GM23338 (cell line): ENCODE results near the gene ANKRD1. TPM values are rescaled to one million over a fixed set of nuclear protein-coding genes. Genes with fewer than 3 reads are reported as not detected.

Source experiments
- ATAC-seq: fragments of 200-7000 bp; cut with Tn5 transposase; 3 replicates; pipeline ENCODE4 v1.9.1; 2020
- DNase-seq: peaks from one replicate; pipeline ENCODE4 v3.0.0-alpha.2; 2015; ENCODE audit warnings: low spot score
- H2AFZ ChIP-seq: fragments of 200-600 bp; sonication (generic); 2 replicates; pipeline ENCODE4 v1.8.0; 2016; ENCODE audit warnings: antibody characterized with exemption, mild to moderate bottlenecking, moderate library complexity
- H3F3A ChIP-seq: fragments of 200-600 bp; sonication (generic); replicated peaks from 2 replicates; pipeline ENCODE4 v1.8.0; 2017; ENCODE audit warnings: antibody characterized with exemption, mixed run types, low read depth
- H3K27ac ChIP-seq: fragments of 200-600 bp; sonication (generic); 2 replicates; pipeline ENCODE4 v1.6.1; 2016; ENCODE audit warnings: low read depth
- H3K27me3 ChIP-seq: fragments of 200-600 bp; sonication (generic); 2 replicates; pipeline ENCODE4 v1.8.0; 2016; ENCODE audit warnings: mild to moderate bottlenecking, mixed run types, moderate library complexity; ENCODE audit not compliant: insufficient read depth
- H3K36me3 ChIP-seq: fragments of 200-600 bp; sonication (generic); 2 replicates; pipeline ENCODE4 v1.8.0; 2016; ENCODE audit warnings: mild to moderate bottlenecking; ENCODE audit not compliant: insufficient read depth
- H3K4me1 ChIP-seq: fragments of 200-600 bp; sonication (generic); 2 replicates; pipeline ENCODE4 v1.8.0; 2016; ENCODE audit warnings: mild to moderate bottlenecking, moderate library complexity; ENCODE audit not compliant: insufficient read depth
- H3K4me2 ChIP-seq: fragments of 200-600 bp; sonication (generic); 2 replicates; pipeline ENCODE4 v1.7.1; 2017; ENCODE audit warnings: mixed run types
- H3K4me3 ChIP-seq: fragments of 200-600 bp; sonication (generic); 2 replicates; pipeline ENCODE4 v1.6.1; 2016; ENCODE audit warnings: mixed run types
- H3K79me2 ChIP-seq: fragments of 200-600 bp; sonication (generic); replicated peaks from 2 replicates; pipeline ENCODE4 v1.8.0; 2017; ENCODE audit warnings: mild to moderate bottlenecking; ENCODE audit not compliant: insufficient read depth
- H3K9me2 ChIP-seq: fragments of 200-600 bp; sonication (generic); 2 replicates; pipeline ENCODE4 v1.8.0; 2017; ENCODE audit not compliant: insufficient read depth
- H4K20me1 ChIP-seq: fragments of 200-600 bp; sonication (generic); replicated peaks from 2 replicates; pipeline ENCODE4 v1.8.0; 2017; ENCODE audit warnings: mild to moderate bottlenecking; ENCODE audit not compliant: insufficient read depth
- H3K27ac Mint-ChIP-seq: 2 replicates; pipeline ENCODE4 v1.8.0; 2020; ENCODE audit warnings: inconsistent platforms, mild to moderate bottlenecking, moderate library complexity, mixed read lengths
- H3K27me3 Mint-ChIP-seq: 3 replicates; pipeline ENCODE4 v1.8.0; 2022; ENCODE audit warnings: low read depth, mild to moderate bottlenecking, moderate library complexity, mixed read lengths, inconsistent platforms; ENCODE audit not compliant: insufficient read depth, poor library complexity
- H3K36me3 Mint-ChIP-seq: 3 replicates; pipeline ENCODE4 v1.8.0; 2021; ENCODE audit warnings: low read depth, mild to moderate bottlenecking, inconsistent platforms, moderate library complexity, mixed read lengths
- H3K4me1 Mint-ChIP-seq: 3 replicates; pipeline ENCODE4 v1.8.0; 2020; ENCODE audit warnings: mild to moderate bottlenecking, inconsistent platforms, mixed read lengths
- H3K4me3 Mint-ChIP-seq: 3 replicates; pipeline ENCODE4 v1.8.0; 2021; ENCODE audit warnings: moderate library complexity, mild to moderate bottlenecking, inconsistent platforms, mixed read lengths
- H3K9me3 Mint-ChIP-seq: 3 replicates; pipeline ENCODE4 v1.8.0; 2020; ENCODE audit warnings: moderate library complexity, mild to moderate bottlenecking, inconsistent platforms, mixed read lengths
- CREB1 ChIP-seq: fragments of 250-450 bp; sonication (Bioruptor Pico); IDR thresholded peaks from 2 replicates; pipeline ENCODE4 v1.5.0; 2020; ENCODE audit warnings: low read depth, mild to moderate bottlenecking, moderate library complexity
- EZH2 ChIP-seq: fragments of 200-600 bp; sonication (generic); IDR thresholded peaks from one replicate; pipeline ENCODE4 v1.8.0; 2017; ENCODE audit warnings: antibody characterized with exemption, mild to moderate bottlenecking, low read depth; ENCODE audit not compliant: unreplicated experiment
- EZH2phosphoT487 ChIP-seq: fragments of 200-600 bp; sonication (generic); IDR thresholded peaks from one replicate; pipeline ENCODE4 v1.8.1; 2018; ENCODE audit warnings: antibody characterized with exemption; ENCODE audit not compliant: unreplicated experiment
- JUNB ChIP-seq: IDR thresholded peaks from one replicate; pipeline ENCODE4 v1.6.1; 2016; ENCODE audit warnings: antibody characterized with exemption; ENCODE audit not compliant: unreplicated experiment
- POLR2AphosphoS5 ChIP-seq: IDR thresholded peaks from 2 replicates; pipeline ENCODE4 v1.6.1; 2016; ENCODE audit warnings: antibody characterized with exemption, low read depth
- ZNF331 ChIP-seq: fragments of 250-450 bp; sonication (Bioruptor Pico); IDR thresholded peaks from 2 replicates; pipeline ENCODE4 v1.5.0; 2020; ENCODE audit warnings: low read depth, mild to moderate bottlenecking, moderate library complexity
- polyA plus RNA-seq: library from polyadenylated mRNA; unstranded; fragments of >200 nt; fragmentation: Nextera tagmentation; extraction: Ambion mirVana; gene quantifications from 2 replicates; pipeline ENCODE4 v1.2.1, GENCODE V29; 2016
- total RNA-seq: library from RNA; depleted of rRNA; stranded (reverse); fragments of >200 nt; shearing (Covaris generic); gene quantifications from 2 replicates; pipeline ENCODE4 v1.2.3, GENCODE V29; 2014

Gene ANKRD1
- total and polyA plus RNA-seq, 2 experiments from 2014 or later = 0.10 TPM; not detected in 1

GRCh38 chr10:90936276-90936659, 15.4 kb upstream of the ANKRD1 start (continued):
- TF ChIP-seq EZH2phosphoT487 = no peak
- no peak for TF ChIP-seq JUNB
- no peak for TF ChIP-seq EZH2

- peaks cover 95% of the 10 kb centered on the region for H3K27me3 Mint-ChIP-seq
- peak; percentile 17; the same call in 2 of the 3 replicates for ATAC-seq
- no peak overlapping the region for H3K4me3 Mint-ChIP-seq
- H3K79me2 ChIP-seq = no peaks in the 10 kb centered on the region
- H3K27ac ChIP-seq = no peak overlapping the region
- H3K4me1 Mint-ChIP-seq = peaks cover 13% of the 10 kb centered on the region; the same call in 2 of the 3 replicates
- no peak for DNase-seq
- H3K36me3 Mint-ChIP-seq = no peaks in the 10 kb centered on the region
- TF ChIP-seq EZH2phosphoT487 (no peak), JUNB (no peak)
- H3K4me1 ChIP-seq = peaks cover 11% of the 10 kb centered on the region
- no peak overlapping the region for H3K27ac Mint-ChIP-seq
- H3F3A ChIP-seq = no peaks in the 10 kb centered on the region
- H2AFZ ChIP-seq = no peak overlapping the region
- H3K4me3 ChIP-seq = no peak overlapping the region
- no peaks in the 10 kb centered on the region for H3K9me3 Mint-ChIP-seq
- no peaks in the 10 kb centered on the region for H3K36me3 ChIP-seq
- no peak overlapping the region for H3K4me2 ChIP-seq
- no peaks in the 10 kb centered on the region for H4K20me1 ChIP-seq
- H3K27me3 ChIP-seq = peaks cover 100% of the 10 kb centered on the region
- H3K9me2 ChIP-seq = no peaks in the 10 kb centered on the region
Observed at GRCh38 chr10:90935581-90936275, 14.8 kb upstream of the ANKRD1 start.

- peaks cover 28% of the 10 kb centered on the region for H3K4me1 Mint-ChIP-seq
- H3F3A ChIP-seq = peaks cover 6% of the 10 kb centered on the region
- no peak overlapping the region for H3K27ac Mint-ChIP-seq
- H3K9me2 ChIP-seq = no peaks in the 10 kb centered on the region
- DNase-seq (peak; percentile 92), ATAC-seq (peak; percentile 54)
- peaks cover 4% of the 10 kb centered on the region for H4K20me1 ChIP-seq
- H3K4me2 ChIP-seq = peak overlapping the region; percentile 66
- H3K4me3 ChIP-seq = peak overlapping the region; percentile 31
- TF ChIP-seq CREB1 (CRISPR knock-in tag) (no peak), JUNB (no peak), ZNF331 (CRISPR knock-in tag) (no peak), POLR2AphosphoS5 (no peak)
- no peak overlapping the region for H2AFZ ChIP-seq
- no peaks in the 10 kb centered on the region for H3K79me2 ChIP-seq
- peaks cover 26% of the 10 kb centered on the region for H3K4me1 ChIP-seq
- peaks cover 100% of the 10 kb centered on the region for H3K27me3 ChIP-seq
- no peaks in the 10 kb centered on the region for H3K36me3 ChIP-seq
- H3K27ac ChIP-seq = no peak overlapping the region
- H3K4me3 Mint-ChIP-seq = peak overlapping the region; percentile 45; the same call in 1 of the 3 replicates
- no peaks in the 10 kb centered on the region for H3K9me3 Mint-ChIP-seq
- peaks cover 100% of the 10 kb centered on the region for H3K27me3 Mint-ChIP-seq
- no peaks in the 10 kb centered on the region for H3K36me3 Mint-ChIP-seq
Observed at GRCh38 chr10:90930971-90931871, 10.3 kb upstream of the ANKRD1 start.
